Esophagus squamous epithelium (tissue), 5 donors: Measurements from ENCODE around the gene PLK3. TPM values are rescaled to one million over a fixed set of nuclear protein-coding genes. Genes with fewer than 3 reads are reported as not detected.
"Not testable (repeated sequence)": the region's sequence is repeated elsewhere in the genome, so short reads cannot be mapped to it uniquely, and the experiment has no call there.

Experiments used
- DNase-seq: peaks from one replicate; lab custom pipeline; 2025; lab: John Stamatoyannopoulos, UW
- H3K27ac ChIP-seq, 4 donors: fragments of 200-600 bp; sonication (generic); one replicate each; pipeline ENCODE4 v1.5.1; 2016 to 2019; ENCODE audit warnings: mild to moderate bottlenecking in 1 of 4
- H3K27me3 ChIP-seq, 4 donors: fragments of 200-600 bp; sonication (generic); 1 replicate in 3 of 4; 2 replicates in 1 of 4; pipeline versions ENCODE4 v1.5.1 to v1.6.0; 2017 to 2021; ENCODE audit warnings: antibody characterized with exemption in 1 of 4
- H3K36me3 ChIP-seq, 3 donors: fragments of 200-600 bp; sonication (generic); one replicate each; pipeline ENCODE4 v1.5.1; 2016 to 2019
- H3K4me1 ChIP-seq, 3 donors: fragments of 200-600 bp; sonication (generic); one replicate each; pipeline ENCODE4 v1.5.1; 2017 to 2019
- H3K4me3 ChIP-seq, 4 donors: fragments of 200-600 bp; sonication (generic); 1 replicate in 3 of 4; 2 replicates in 1 of 4; pipeline ENCODE4 v1.5.1; 2016 to 2019; ENCODE audit warnings: mild to moderate bottlenecking in 2 of 4, moderate library complexity in 1 of 4
- H3K9me3 ChIP-seq, 3 donors: fragments of 200-600 bp; sonication (generic); one replicate each; pipeline ENCODE4 v1.5.1; 2016 to 2019
- CTCF ChIP-seq, 6 experiments: fragments of 450-650 bp in 4 of 6; fragments of 200-600 bp in 2 of 6; sonication (generic) in 2 of 6; IDR thresholded peaks; one replicate each; pipeline ENCODE4 v1.5.1; 2016 to 2019; ENCODE audit warnings: antibody characterized with exemption in 6 of 6, mild to moderate bottlenecking in 4 of 6, moderate library complexity in 4 of 6
- POLR2A ChIP-seq, 4 donors: fragments of 450-650 bp; IDR thresholded peaks; one replicate each; pipeline ENCODE4 v1.6.1; 2017; ENCODE audit warnings: antibody characterized with exemption in 4 of 4, mild to moderate bottlenecking in 4 of 4, moderate library complexity in 3 of 4
- WGBS, 2 donors: methylation state at CpG; one replicate each; pipeline ENCODE4 v1.1.5; 2018; 5-methylcytosine and 5-hydroxymethylcytosine counted together
- intact Hi-C: fragments of 100-400 bp; cut with DNase I; formaldehyde crosslinking; loops from one replicate; pipeline ENCODE4 v1.15.0; 2022
- total RNA-seq, 4 donors: library from RNA; depleted of rRNA; stranded (reverse); fragments of >200 nt; gene quantifications; one replicate each; pipeline ENCODE4 v1.1.0, GENCODE V29; 2016
- donor health status: DM: yes; HTN: yes; CAD: no.

PLK3 gene
- total RNA-seq, 4 donors from 2014 or later: 10.3 to 36.2 (median 30.7) TPM

- no peak for TF ChIP-seq CTCF (IDR thresholded peaks at IDR 0.05)
- no peak for TF ChIP-seq POLR2A (IDR thresholded peaks at IDR 0.05)
- WGBS, 2 donors: 63 to 75% methylated on average over 5 to 7 of the region's 9 CpGs
- Histone ChIP-seq H3K4me3 (no peak overlapping the region), H3K4me1 (peaks cover 0 to 19% (median 0%) of the 10 kb centered on the region in 3 donors), H3K27me3 (no peaks in the 10 kb centered on the region), H3K36me3 (no peaks in the 10 kb centered on the region), H3K9me3 (no peaks in the 10 kb centered on the region), H3K27ac (no peak overlapping the region)
- DNase-seq: no peak
- intact Hi-C loops: no loop called here
Observed at GRCh38 chr1:44792736-44793502, 7.3 kb upstream of the PLK3 start.

GRCh38 chr1:44797886-44798285 is 2.3 kb upstream of the PLK3 start:
- H3K27me3 ChIP-seq, intact Hi-C loops, H3K9me3 ChIP-seq, H3K4me3 ChIP-seq, H3K27ac ChIP-seq, DNase-seq: not testable (repeated sequence)
- 63 to 69% methylated on average over 8 of the region's 8 CpGs for WGBS, 2 donors
- Histone ChIP-seq H3K4me1 (peaks cover 18 to 45% (median 19%) of the 10 kb centered on the region in 3 donors), H3K36me3 (peaks cover 0 to 14% (median 3%) of the 10 kb centered on the region in 3 donors)

GRCh38 chr1:44798481-44799365 is 1.5 kb upstream of the PLK3 start:
- DNase-seq: no peak

GRCh38 chr1:44801491-44802305 is 1.5 kb downstream of the PLK3 start:
- intact Hi-C loops: no loop called here
- DNase-seq: no peak
- Histone ChIP-seq H3K36me3 (peaks cover 17 to 52% (median 17%) of the 10 kb centered on the region in 3 donors), H3K27ac (peak overlapping the region; percentile 21 to 97 (median 80)), H3K4me1 (peaks cover 31 to 69% (median 34%) of the 10 kb centered on the region in 3 donors), H3K4me3 (peak overlapping the region; percentile 64 to 98 (median 90)), H3K9me3 (no peaks in the 10 kb centered on the region), H3K27me3 (no peaks in the 10 kb centered on the region)
- TF ChIP-seq CTCF (IDR thresholded peaks at IDR 0.05): no peak
- no peak for TF ChIP-seq POLR2A (IDR thresholded peaks at IDR 0.05)
- 43 to 62% methylated on average over 12 of the region's 13 CpGs for WGBS, 2 donors

More at GRCh38 chr1:44798481-44799365, 1.5 kb upstream of the PLK3 start:
- Histone ChIP-seq H3K27ac (peak overlapping the region; percentile 52 to 97 (median 96)), H3K36me3 (peaks cover 4 to 22% (median 5%) of the 10 kb centered on the region in 3 donors), H3K4me3 (no peak overlapping the region), H3K9me3 (no peaks in the 10 kb centered on the region), H3K27me3 (no peaks in the 10 kb centered on the region), H3K4me1 (peaks cover 21 to 45% (median 26%) of the 10 kb centered on the region in 3 donors)
- WGBS, 2 donors: 79 to 80% methylated on average over 8 to 9 of the region's 10 CpGs
- intact Hi-C loops: no loop called here
- no peak for TF ChIP-seq POLR2A (IDR thresholded peaks at IDR 0.05)
- no peak for TF ChIP-seq CTCF (IDR thresholded peaks at IDR 0.05)
